ENCODE results near the gene RNF126.

The RNF126 gene

DNA sequence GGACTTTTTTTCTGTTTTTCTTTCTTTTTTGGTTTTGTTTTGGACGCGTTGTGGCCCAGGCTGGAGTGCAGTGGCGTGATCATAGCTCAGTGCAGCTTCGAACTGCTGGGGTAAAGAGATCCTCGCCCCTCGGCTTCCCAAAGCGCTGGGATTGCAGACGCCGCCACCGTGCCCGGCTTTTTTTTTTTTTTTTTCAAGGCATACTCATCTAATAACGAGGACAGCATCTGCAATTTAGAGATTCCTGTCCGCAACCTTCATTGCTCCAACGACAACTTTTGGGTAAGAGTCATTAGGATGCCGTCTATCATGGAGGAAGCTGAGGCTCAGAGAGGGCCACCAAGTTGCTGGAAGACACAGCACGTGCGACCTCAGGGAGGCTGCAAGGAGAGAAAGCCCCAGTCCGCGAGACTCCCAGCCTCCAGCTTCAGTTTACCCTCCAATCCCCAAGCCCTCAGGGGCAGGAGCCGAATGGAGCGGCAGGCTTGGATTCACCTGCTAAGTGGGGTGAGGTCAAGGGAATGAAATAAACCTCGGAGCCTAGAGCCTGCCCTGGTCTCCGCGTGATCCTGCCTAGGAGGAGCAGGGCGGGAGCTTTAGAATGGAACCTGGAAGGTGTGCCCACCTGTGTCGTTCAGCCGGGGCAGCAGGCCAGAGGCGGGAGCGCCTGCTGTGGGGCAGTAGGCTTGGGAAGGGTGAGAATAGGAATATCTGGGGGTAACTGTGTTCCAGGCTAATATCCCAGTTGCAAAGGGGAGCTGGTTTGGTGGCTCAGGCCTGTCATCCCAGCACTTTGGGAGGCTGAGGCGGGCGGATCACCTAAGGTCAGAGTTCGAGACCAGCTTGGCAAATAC lies 29.0 kb downstream of the RNF126 start:
- TF ChIP-seq GATA2 (IDR thresholded peaks at IDR 0.05; ENCODE audit: low read depth, low read length) (no peak), GATA3 (IDR thresholded peaks at IDR 0.05; ENCODE audit: low read depth, low read length) (no peak)

DNA sequence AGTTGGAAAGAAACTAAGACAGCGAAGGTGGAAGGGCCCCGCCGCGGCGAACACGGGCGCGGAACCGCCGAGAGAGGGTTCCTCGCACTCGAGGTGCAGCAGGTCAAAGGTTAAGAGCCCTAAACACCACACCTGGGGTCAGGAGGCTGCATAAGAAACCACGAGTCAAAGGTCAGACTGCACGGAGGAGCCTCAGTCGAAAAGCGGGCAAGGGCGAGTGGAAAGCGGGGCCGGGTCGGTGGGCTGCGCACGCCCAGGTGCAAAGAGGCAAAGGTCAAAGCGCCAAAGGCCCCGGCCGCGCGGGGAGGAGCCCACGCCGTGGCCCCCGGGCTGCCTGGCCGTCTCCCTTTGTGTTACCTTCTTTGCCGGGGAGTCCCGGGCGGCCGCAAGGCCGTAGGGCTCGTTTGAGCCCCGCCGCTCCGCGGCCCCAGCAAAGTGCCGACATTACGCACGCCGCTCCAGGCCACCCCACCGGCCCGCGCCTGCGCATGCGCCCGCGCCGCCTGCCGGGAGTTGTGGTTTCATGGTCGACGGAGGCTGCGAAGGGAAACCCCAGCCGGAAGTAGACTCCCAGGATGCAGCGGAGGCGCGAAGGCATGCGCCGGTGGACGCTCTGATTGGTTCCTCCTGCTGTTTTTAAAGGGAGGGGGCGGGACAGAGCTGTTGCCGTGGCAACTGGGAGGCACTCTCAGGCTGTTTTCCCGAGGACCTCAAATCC lies 29.8 kb downstream of the RNF126 start, which contains the start of gene POLRMT:
TSS of gene POLRMT (minus strand) at position 470 of the 718 bp plus-strand sequence. CDS start at position 445, 25 bp downstream.
- TF ChIP-seq GATA2 (IDR thresholded peaks at IDR 0.05; ENCODE audit: low read depth, low read length) = no peak
- no peak for TF ChIP-seq GATA3 (IDR thresholded peaks at IDR 0.05; ENCODE audit: low read depth, low read length)

GRCh38 chr19:632579-633067 lies 30.4 kb downstream of the RNF126 start:
- TF ChIP-seq GATA3 (IDR thresholded peaks at IDR 0.05; ENCODE audit: low read depth, low read length) (no peak), GATA2 (IDR thresholded peaks at IDR 0.05; ENCODE audit: low read depth, low read length) (no peak)

DNA sequence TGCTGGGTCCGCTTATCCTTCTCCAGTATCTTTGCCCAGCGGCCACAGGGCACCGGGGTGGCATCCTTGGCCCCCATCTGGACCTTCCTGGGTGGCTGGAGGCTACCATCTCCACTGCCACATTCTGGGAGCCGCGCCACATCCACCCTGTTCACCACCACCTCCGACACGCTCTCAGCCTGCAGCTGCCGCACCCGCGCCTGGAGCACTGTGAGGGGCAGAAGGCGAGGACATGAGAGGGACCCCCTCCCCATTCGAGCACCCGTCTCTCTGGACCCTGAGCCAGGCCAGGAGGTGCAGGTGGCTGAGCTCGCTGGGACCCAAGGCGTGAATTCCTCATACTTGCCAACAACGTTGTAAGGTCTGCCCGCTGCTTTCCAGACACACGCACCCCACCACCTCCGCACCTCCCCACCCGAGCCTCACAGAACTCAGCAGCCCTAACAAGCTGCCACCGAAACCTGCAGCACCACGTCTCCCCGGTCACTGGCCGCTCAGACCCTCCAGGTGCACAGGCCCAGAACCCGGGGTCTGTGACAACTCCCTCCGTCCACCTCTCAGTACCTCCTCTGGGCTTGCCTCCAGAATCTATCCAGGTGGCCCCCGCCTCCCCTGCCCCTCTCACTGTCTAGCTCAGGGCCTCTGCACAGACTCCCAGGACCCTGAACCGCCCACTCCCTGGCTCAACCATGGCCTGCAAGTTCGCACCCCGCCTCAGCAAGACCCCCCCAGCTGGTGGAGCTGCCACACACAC lies 32.9 kb downstream of the RNF126 start:
- TF ChIP-seq GATA3 (IDR thresholded peaks at IDR 0.05; ENCODE audit: low read depth, low read length) = no peak
- TF ChIP-seq GATA2 (IDR thresholded peaks at IDR 0.05; ENCODE audit: low read depth, low read length) = peak; percentile 32; the same call in 1 of the 2 replicates

DNA sequence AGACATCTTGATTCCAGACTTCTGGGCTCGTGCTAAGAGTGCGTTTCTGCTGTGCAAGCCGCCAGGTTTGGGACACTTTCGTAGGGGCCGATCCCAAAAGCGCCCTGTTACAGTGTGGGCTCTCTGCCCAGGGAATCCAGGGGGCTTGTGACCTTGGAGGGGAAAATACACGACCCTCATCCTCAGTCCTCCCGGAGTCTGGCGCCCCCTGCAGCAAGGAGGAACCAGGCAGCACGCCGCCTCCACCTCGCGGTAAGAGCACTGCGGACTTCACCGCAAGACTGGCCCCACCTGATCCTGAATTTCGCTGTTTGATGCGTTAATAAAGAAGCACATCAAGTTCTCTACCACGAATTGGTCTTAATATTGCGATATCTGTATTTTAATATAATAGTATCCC lies 34.8 kb downstream of the RNF126 start:
- no peak for TF ChIP-seq GATA2 (IDR thresholded peaks at IDR 0.05; ENCODE audit: low read depth, low read length)

DNA sequence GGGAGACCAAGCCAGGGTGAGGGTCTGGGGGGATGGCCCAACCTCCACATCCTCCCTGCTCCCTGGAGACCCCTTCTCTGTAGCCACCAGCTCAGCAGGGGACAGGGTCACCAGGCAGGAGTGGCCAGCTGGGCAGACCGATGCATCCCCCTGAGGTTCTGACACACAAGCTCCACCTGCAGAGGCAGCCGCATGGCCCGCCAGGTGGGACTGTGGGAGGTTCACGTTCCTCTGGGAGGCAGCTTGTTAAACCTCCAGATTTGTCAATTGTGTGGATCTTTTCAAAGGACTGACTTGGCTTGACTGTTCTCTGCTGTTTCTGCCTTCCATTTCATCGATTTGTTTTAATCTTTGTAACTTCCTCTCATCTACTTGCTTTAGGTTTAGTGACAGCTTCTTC lies 37.8 kb downstream of the RNF126 start:
- TF ChIP-seq GATA3 (IDR thresholded peaks at IDR 0.05; ENCODE audit: low read depth, low read length) (no peak), GATA2 (IDR thresholded peaks at IDR 0.05; ENCODE audit: low read depth, low read length) (no peak)

GRCh38 chr19:624433-625109 lies 38.4 kb downstream of the RNF126 start:
- TF ChIP-seq GATA3 (IDR thresholded peaks at IDR 0.05; ENCODE audit: low read depth, low read length) (no peak), GATA2 (IDR thresholded peaks at IDR 0.05; ENCODE audit: low read depth, low read length) (no peak)

GRCh38 chr19:623974-624373 lies 39.0 kb downstream of the RNF126 start:
- no peak for TF ChIP-seq GATA3 (IDR thresholded peaks at IDR 0.05; ENCODE audit: low read depth, low read length)
- TF ChIP-seq GATA2 (IDR thresholded peaks at IDR 0.05; ENCODE audit: low read depth, low read length) = no peak

- TF ChIP-seq GATA2 (IDR thresholded peaks at IDR 0.05; ENCODE audit: low read depth, low read length) (no peak), GATA3 (IDR thresholded peaks at IDR 0.05; ENCODE audit: low read depth, low read length) (no peak)
Measured at GRCh38 chr19:623175-623916, 39.7 kb downstream of the RNF126 start.

DNA sequence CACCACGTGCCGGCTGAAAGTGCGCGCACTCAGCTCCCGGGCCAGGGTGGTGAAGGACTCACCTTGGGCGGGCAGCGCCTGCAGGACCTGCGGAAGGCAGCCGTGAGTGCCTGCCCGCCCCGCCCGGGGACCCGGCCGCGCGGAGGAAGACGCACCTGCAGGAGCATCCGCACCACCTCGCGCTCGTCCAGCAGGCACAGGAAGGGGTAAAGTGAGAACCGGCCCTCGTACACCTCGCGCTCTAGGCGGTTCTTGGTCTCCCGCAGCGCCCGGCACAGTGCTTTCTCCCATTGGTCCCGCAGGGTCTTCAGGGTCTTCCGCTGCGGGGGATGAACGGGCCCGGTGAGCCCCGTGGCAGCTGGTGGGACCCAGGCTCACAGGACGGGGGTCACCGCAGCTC lies 40.3 kb downstream of the RNF126 start:
- no peak for TF ChIP-seq GATA2 (IDR thresholded peaks at IDR 0.05; ENCODE audit: low read depth, low read length)
- no peak for TF ChIP-seq GATA3 (IDR thresholded peaks at IDR 0.05; ENCODE audit: low read depth, low read length)

DNA sequence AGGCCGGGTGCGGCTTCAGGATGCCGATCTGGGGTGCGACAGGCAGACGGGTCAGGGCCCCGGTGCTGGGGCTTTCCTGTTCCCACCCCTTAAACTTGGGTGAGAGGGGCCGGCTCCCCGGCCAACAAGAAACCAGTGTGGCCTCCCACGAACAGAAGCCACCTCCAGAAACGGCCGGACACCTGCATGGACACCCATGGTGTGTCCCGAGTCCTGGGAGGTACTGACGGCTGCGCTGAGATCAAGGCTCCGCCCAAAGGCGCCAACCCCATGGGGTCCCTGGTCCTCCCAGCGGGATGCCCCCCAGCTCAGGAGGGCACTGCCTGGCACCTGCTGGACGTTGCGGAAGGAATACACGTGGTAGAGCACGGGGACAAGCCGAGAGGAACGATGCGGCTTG lies 41.2 kb downstream of the RNF126 start:
- TF ChIP-seq GATA2 (IDR thresholded peaks at IDR 0.05; ENCODE audit: low read depth, low read length) = no peak

DNA sequence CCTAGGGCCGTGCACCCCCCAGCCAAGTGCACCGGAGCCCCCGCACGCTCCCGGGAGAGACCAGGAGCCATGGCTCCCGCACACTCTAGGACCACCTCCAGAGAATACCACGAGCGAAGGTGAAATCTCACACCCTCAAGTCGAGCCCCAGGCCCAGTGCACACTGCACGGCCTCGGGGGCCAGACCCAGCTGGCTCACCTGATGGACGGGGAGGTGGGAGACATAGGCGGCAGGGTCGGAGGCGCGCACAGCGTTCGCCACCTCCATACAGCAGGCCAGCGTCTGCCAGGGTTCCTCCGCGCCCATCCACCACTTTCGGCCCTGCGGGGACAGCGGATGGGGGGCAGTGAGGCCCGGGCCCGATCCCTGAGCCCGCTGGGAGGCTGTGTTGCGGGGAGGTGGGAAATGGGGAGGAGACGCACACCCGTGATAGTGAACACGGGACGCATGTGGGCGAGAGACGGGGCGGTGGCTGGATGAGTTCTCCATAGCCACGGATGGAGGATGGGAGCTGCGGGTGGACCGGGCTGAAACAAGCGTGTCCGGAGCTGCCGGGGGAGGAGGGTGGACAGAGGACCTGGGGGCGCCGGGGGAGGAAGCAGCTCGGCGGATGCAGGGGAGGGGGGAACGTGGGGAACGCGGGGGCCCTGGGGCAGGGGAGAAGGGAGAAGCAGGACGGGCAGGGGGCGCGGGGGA lies 42.7 kb downstream of the RNF126 start:
- TF ChIP-seq GATA2 (IDR thresholded peaks at IDR 0.05; ENCODE audit: low read depth, low read length) (no peak), GATA3 (IDR thresholded peaks at IDR 0.05; ENCODE audit: low read depth, low read length) (no peak)

Measured in SH-SY5Y (cell line).